SK-N-MC (cell line): Measurements from ENCODE around the gene NAA60.

Experiments
- EZH2 ChIP-seq: fragments of 200-600 bp; sonication (generic); IDR thresholded peaks from one replicate; pipeline ENCODE4 v1.6.1; 2017; ENCODE audit warnings: antibody characterized with exemption
- FOXP2 ChIP-seq: optimal IDR thresholded peaks from 2 replicates; pipeline ENCODE3; 2011; ENCODE audit warnings: mild to moderate bottlenecking, moderate library complexity; ENCODE audit not compliant: insufficient read depth; ENCODE audit errors: extremely low read length, control extremely low read depth
- POLR2AphosphoS5 ChIP-seq: IDR thresholded peaks from 2 replicates; pipeline ENCODE4 v1.6.1; 2012; ENCODE audit warnings: mild to moderate bottlenecking, low read depth, low read length, borderline replicate concordance

- TF ChIP-seq EZH2 (no peak), POLR2AphosphoS5 (no peak), FOXP2 (no peak)
Observed at GRCh38 chr16:3468501-3468900, 25.0 kb downstream of the NAA60 start.
